Measurements from ENCODE around the gene SORCS2. TPM values are rescaled to one million over a fixed set of nuclear protein-coding genes. Genes with fewer than 3 reads are reported as not detected.
A peak's percentile ranks its signal among the peaks of the same experiment; 100 is the strongest.

SORCS2 gene
- total and polyA plus RNA-seq, 2 of the 8 experiments (the other 6 are each of a cell fraction or from before 2014, with no cell fraction given) = 0.36 to 1.8 TPM

- H3K4me1 ChIP-seq (replicated peaks in 1 of 4; ENCODE audit: control insufficient read depth in 3 of 4, insufficient read depth in 4 of 4, low read length in 3 of 4) = peaks cover 0 to 19% (median 6%) of the 10 kb centered on the region in 4 experiments; a peak in 4 of 7 replicates
- H2BK120ac ChIP-seq (replicated peaks; ENCODE audit: low read depth, low read length) = no peak overlapping the region
- ChIA-PET CTCF (ENCODE audit: partially characterized antibody) (interaction anchor here (1.0 to 1.9 kb wide), 2 partner anchors 90 to 186 kb away, joined by 3 to 9 read pairs; no protein-coding TSS in a partner anchor), POLR2A (ENCODE audit: partially characterized antibody) (no interaction called here)
- no peak overlapping the region for H4K8ac ChIP-seq (ENCODE audit: extremely low read depth, insufficient read depth, low read length)
- no peaks in the 10 kb centered on the region; a peak in 1 of 7 replicates for H3K27me3 ChIP-seq (replicated peaks in 1 of 4; ENCODE audit: control insufficient read depth in 3 of 4, extremely low read depth in 1 of 4, insufficient read depth in 3 of 4, low read length in 3 of 4)
- H3K18ac ChIP-seq (ENCODE audit: extremely low read depth, low read length) = no peak overlapping the region
- H2BK5ac ChIP-seq (ENCODE audit: low read depth, low read length) = no peak overlapping the region
- H4K20me1 ChIP-seq (replicated peaks in 1 of 2; ENCODE audit: control insufficient read depth in 1 of 2, insufficient read depth in 2 of 2, low read length in 2 of 2) = peaks cover 0 to 2% of the 10 kb centered on the region in 2 experiments
- no peak for FAIRE-seq
- 88% methylated on average over 10 of the region's 13 CpGs; no CpG with 5 or more reads in 1 of the 2 experiments for WGBS, 2 experiments (ENCODE audit: extremely low coverage in 1 of 2, insufficient coverage in 1 of 2, insufficient read length in 1 of 2, insufficient replicate concordance in 2 of 2, low coverage in 1 of 2, low lambda C conversion rate in 2 of 2, missing lambda C conversion rate in 1 of 2)
- DNase-seq (ENCODE audit: low read depth in 1 of 2, low spot score in 2 of 2) = peak in 1 of 2 experiments; percentile 35
- H2BK15ac ChIP-seq (ENCODE audit: low read length) = no peak overlapping the region; the same call in 1 of the 2 replicates
- H3K9me3 ChIP-seq (ENCODE audit: insufficient read depth in 2 of 2, low read depth in 1 of 2, low read length in 1 of 2) = no peaks in the 10 kb centered on the region
- H2BK12ac ChIP-seq (ENCODE audit: low read depth, low read length) = no peak overlapping the region
- no peaks in the 10 kb centered on the region for H3K79me1 ChIP-seq (ENCODE audit: low read depth, low read length)
- H3K9ac ChIP-seq (replicated peaks in 1 of 4; ENCODE audit: extremely low read depth in 1 of 4, low read depth in 3 of 4, low read length in 3 of 4) = no peak overlapping the region
- H3K36me3 ChIP-seq (ENCODE audit: control insufficient read depth in 2 of 4, insufficient read depth in 4 of 4, low read length in 3 of 4) = no peaks in the 10 kb centered on the region
- no peak overlapping the region for H3K4me3 ChIP-seq (ENCODE audit: extremely low read depth in 1 of 4, insufficient read depth in 2 of 4, low read depth in 3 of 4, low read length in 4 of 4)
- H4K5ac ChIP-seq (ENCODE audit: insufficient read length, low read depth, low read length) = no peak overlapping the region
- H2AK5ac ChIP-seq (ENCODE audit: low read depth, low read length) = peak overlapping the region; percentile 24; the same call in 1 of the 2 replicates
- no peak overlapping the region for H3K27ac ChIP-seq (ENCODE audit: low read depth, low read length)
- no peak overlapping the region for H3K23ac ChIP-seq (ENCODE audit: insufficient read length)
- no peak overlapping the region for H3K14ac ChIP-seq (ENCODE audit: insufficient read length)
- no peak overlapping the region for H3K4ac ChIP-seq (replicated peaks; ENCODE audit: insufficient read length, low read depth, low read length)
- no peak overlapping the region for H2AFZ ChIP-seq (ENCODE audit: low read length)
- no peaks in the 10 kb centered on the region for H3K79me2 ChIP-seq (ENCODE audit: control insufficient read depth in 1 of 2, insufficient read depth in 2 of 2, low read length in 2 of 2)
- TF ChIP-seq POU5F1 (IDR thresholded peaks at IDR 0.05; ENCODE audit: low read depth, low read length) = no peak
- no peaks in the 10 kb centered on the region for H3K23me2 ChIP-seq (ENCODE audit: low read depth, low read length)
- H3K56ac ChIP-seq (replicated peaks; ENCODE audit: insufficient read length, low read depth, low read length) = no peak overlapping the region
- H4K91ac ChIP-seq (replicated peaks; ENCODE audit: insufficient read length, low read length) = no peak overlapping the region
- H2BK20ac ChIP-seq (ENCODE audit: low read length) = no peak overlapping the region
- no peak overlapping the region for H3K4me2 ChIP-seq (ENCODE audit: insufficient read depth in 1 of 2, low read depth in 2 of 2, low read length in 2 of 2)
Observed at GRCh38 chr4:7425124-7425523, 232.8 kb downstream of the SORCS2 start.
